B cell (primary cell): Measurements from ENCODE around the gene SYTL1. TPM values are rescaled to one million over a fixed set of nuclear protein-coding genes. Genes with fewer than 3 reads are reported as not detected.

Source experiments
- ATAC-seq: fragments of 200-7000 bp; cut with Tn5 transposase; one replicate; pipeline ENCODE4 v1.10.0; 2021; ENCODE audit warnings: low read depth, mild to moderate bottlenecking, moderate number of reproducible peaks, moderate library complexity
- CTCF ChIA-PET: fragments of 350-600 bp; sonication (Branson Sonifier 250); formaldehyde crosslinking; loops from one replicate; lab custom pipeline; 2021; ENCODE audit warnings: antibody characterized with exemption, inconsistent platforms; lab: Charles Lee
- POLR2A ChIA-PET: fragments of 350-600 bp; sonication (Branson Sonifier 250); formaldehyde crosslinking; loops from one replicate; lab custom pipeline; 2021; ENCODE audit warnings: antibody characterized with exemption; lab: Charles Lee
- DNase-seq: peaks from one replicate; pipeline ENCODE4 v3.0.0; 2013
- H2AFZ ChIP-seq: 2 replicates; pipeline ENCODE4 v1.6.1; 2012; ENCODE audit warnings: mild to moderate bottlenecking, low read depth, low read length; ENCODE audit not compliant: insufficient read depth, poor library complexity, severe bottlenecking
- H3K27ac ChIP-seq, 2 donors: 1 replicate in 1 of 2; 2 replicates in 1 of 2; pipeline ENCODE4 v1.5.1; 2012 to 2013; ENCODE audit warnings: low read length in 2 of 2, mild to moderate bottlenecking in 2 of 2, moderate library complexity in 1 of 2
- H3K27me3 ChIP-seq, 4 experiments: fragments of 200-600 bp in 1 of 4; sonication (generic) in 1 of 4; replicated peaks in 1 of 4; 1 replicate in 2 of 4; 2 replicates in 2 of 4; pipeline versions ENCODE4 v1.6.1 to v1.7.0; 2013 to 2016; ENCODE audit warnings: low read length in 3 of 4, mild to moderate bottlenecking in 2 of 4, mixed read lengths in 1 of 4, moderate library complexity in 1 of 4; ENCODE audit not compliant: insufficient read depth in 4 of 4, control insufficient read depth in 3 of 4; ENCODE audit errors: control extremely low read depth in 1 of 4
- H3K36me3 ChIP-seq, 2 experiments: replicated peaks in 1 of 2; 1 replicate in 1 of 2; 2 replicates in 1 of 2; pipeline versions ENCODE4 v1.6.1 to v1.7.1; 2013; ENCODE audit warnings: low read length in 1 of 2; ENCODE audit not compliant: insufficient read depth in 2 of 2, control insufficient read depth in 1 of 2; ENCODE audit errors: control extremely low read depth in 1 of 2, extremely low read depth in 1 of 2
- H3K4me1 ChIP-seq, 2 donors: fragments of 200-600 bp in 1 of 2; sonication (generic) in 1 of 2; 1 replicate in 1 of 2; 2 replicates in 1 of 2; pipeline versions ENCODE4 v1.5.1 to v1.6.1; 2013 to 2017; ENCODE audit warnings: low read length in 2 of 2; ENCODE audit not compliant: control insufficient read depth in 2 of 2, insufficient read depth in 2 of 2
- H3K4me2 ChIP-seq: replicated peaks from 2 replicates; pipeline ENCODE3; 2012; ENCODE audit warnings: mild to moderate bottlenecking, low read depth, low read length; ENCODE audit not compliant: poor library complexity, severe bottlenecking
- H3K4me3 ChIP-seq, 5 experiments: fragments of 200-600 bp in 1 of 5; sonication (generic) in 1 of 5; 1 replicate in 3 of 5; 2 replicates in 2 of 5; pipeline versions ENCODE4 v1.5.1 to v1.7.0; 2011 to 2016; ENCODE audit warnings: low read length in 4 of 5, mild to moderate bottlenecking in 4 of 5, low read depth in 2 of 5, control low read depth in 1 of 5, moderate library complexity in 1 of 5; ENCODE audit not compliant: insufficient read depth in 1 of 5; ENCODE audit errors: control extremely low read depth in 1 of 5, extremely low read depth in 1 of 5
- H3K79me2 ChIP-seq: fragments of 200-600 bp; sonication (generic); one replicate; pipeline ENCODE4 v1.6.0; 2016; ENCODE audit warnings: low read length; ENCODE audit not compliant: control insufficient read depth, insufficient read depth
- H3K9ac ChIP-seq: fragments of 200-600 bp; sonication (generic); 2 replicates; pipeline ENCODE4 v1.6.1; 2017; ENCODE audit warnings: mild to moderate bottlenecking, low read length, moderate library complexity
- H3K9me3 ChIP-seq, 3 donors: one replicate each; pipeline versions ENCODE4 v1.6.1 to v1.7.1; 2013; ENCODE audit warnings: low read length in 2 of 3; ENCODE audit not compliant: control insufficient read depth in 2 of 3, insufficient read depth in 1 of 3; ENCODE audit errors: control extremely low read depth in 1 of 3
- H4K20me1 ChIP-seq: 2 replicates; pipeline ENCODE4 v1.6.0; 2012; ENCODE audit warnings: mild to moderate bottlenecking, low read length; ENCODE audit not compliant: insufficient read depth, control insufficient read depth, poor library complexity, severe bottlenecking
- H3K27ac Mint-ChIP-seq: one replicate; pipeline ENCODE4 v1.8.0; 2021; ENCODE audit warnings: mixed read lengths
- H3K27me3 Mint-ChIP-seq: one replicate; pipeline ENCODE4 v1.8.0; 2021; ENCODE audit warnings: mixed read lengths
- H3K4me1 Mint-ChIP-seq: one replicate; pipeline ENCODE4 v1.8.0; 2021; ENCODE audit warnings: mixed read lengths
- H3K4me3 Mint-ChIP-seq: one replicate; pipeline ENCODE4 v1.8.0; 2021; ENCODE audit warnings: mixed read lengths
- H3K9me3 Mint-ChIP-seq: one replicate; pipeline ENCODE4 v1.8.0; 2022; ENCODE audit warnings: mixed read lengths; ENCODE audit not compliant: insufficient read depth
- EZH2 ChIP-seq: IDR thresholded peaks from 2 replicates; pipeline ENCODE4 v1.6.1; 2012; ENCODE audit warnings: borderline replicate concordance, low read depth, mild to moderate bottlenecking, moderate library complexity, low read length; ENCODE audit not compliant: insufficient read depth, poor library complexity, severe bottlenecking
- WGBS: methylation state at CpG from one replicate; pipeline ENCODE4 v1.1.5; 2013; ENCODE audit warnings: missing lambda C conversion rate; ENCODE audit not compliant: insufficient coverage; 5-methylcytosine and 5-hydroxymethylcytosine counted together
- intact Hi-C: fragments of 100-400 bp; cut with micrococcal nuclease; formaldehyde crosslinking; loops from one replicate; pipeline ENCODE4 v1.10.0; 2022
- polyA plus RNA-seq: library from polyadenylated mRNA; depleted of rRNA; stranded (reverse); fragments of >200 nt; gene quantifications from 2 replicates; pipeline ENCODE4 v1.2.3, GENCODE V29; 2012
- total RNA-seq, 2 donors: library from RNA; stranded (reverse); fragments of 120-200 nt in 1 of 2; gene quantifications; 1 replicate in 1 of 2; 2 replicates in 1 of 2; pipeline versions ENCODE4 v1.2.3 to v1.2.4, GENCODE V29; 2013 to 2022
- TF ChIP-seq, protein P1 (sequence below): fragments of 200-600 bp; IDR thresholded peaks from one replicate; pipeline ENCODE4 v1.8.0; 2022; ENCODE audit warnings: antibody characterized with exemption, mild to moderate bottlenecking

Gene SYTL1
- total and polyA plus RNA-seq, 2 donors (not counting 1 experiment from before 2014, with no cell fraction given) = 159 to 444 TPM

DNA sequence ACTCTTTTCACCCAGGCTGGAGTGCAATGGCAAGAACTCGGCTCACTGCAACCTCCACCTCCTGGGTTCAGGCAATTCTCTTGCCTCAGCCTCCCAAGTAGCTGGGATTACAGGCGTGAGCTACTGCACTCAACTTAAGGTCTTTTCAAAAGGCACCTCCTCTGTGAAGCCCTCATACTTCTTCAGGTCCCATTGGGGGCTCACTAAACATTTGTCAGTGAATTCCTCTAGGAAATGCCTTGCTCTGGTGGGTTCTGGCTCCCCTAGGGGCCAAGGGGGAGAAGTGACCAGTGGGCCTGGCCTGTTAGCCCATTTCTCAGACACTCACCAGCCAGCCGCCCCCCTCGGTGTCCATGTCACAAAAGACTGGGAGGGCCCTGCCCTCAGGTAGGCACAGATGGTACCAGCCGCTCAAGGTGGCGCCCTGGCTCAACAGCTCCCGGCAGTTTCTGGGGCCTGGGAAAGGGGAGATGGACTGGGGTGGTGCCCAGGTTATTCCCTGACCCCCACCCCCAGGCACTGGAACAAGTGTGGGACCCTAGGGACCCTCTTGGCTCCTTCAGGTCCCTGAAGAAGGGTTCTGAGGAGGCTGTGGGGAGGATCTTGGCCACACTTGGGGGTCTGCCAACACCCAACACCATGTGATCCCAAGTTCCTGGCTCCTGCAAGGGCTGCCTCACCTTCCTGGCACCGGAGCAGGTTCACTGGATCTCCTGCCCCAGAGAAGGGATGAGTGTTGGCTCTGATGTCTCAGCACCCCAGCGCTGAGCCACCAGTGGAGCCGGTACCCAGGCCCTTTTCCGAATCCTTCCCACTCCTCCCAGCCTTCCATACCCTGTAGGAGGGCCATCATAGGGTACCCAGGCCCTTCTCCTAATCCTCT, 31.2 kb downstream of the SYTL1 start:
- Histone ChIP-seq H3K36me3 (no peaks in the 10 kb centered on the region), H3K9ac (no peak overlapping the region), H3K27me3 (no peaks in the 10 kb centered on the region), H3K4me1 (peaks cover 23 to 47% of the 10 kb centered on the region in 2 donors), H3K4me3 (no peak overlapping the region), H2AFZ (no peak overlapping the region), H3K79me2 (no peaks in the 10 kb centered on the region), H3K9me3 (no peaks in the 10 kb centered on the region), H4K20me1 (no peaks in the 10 kb centered on the region), H3K4me2 (no peak overlapping the region), H3K27ac (no peak overlapping the region)
- TF ChIP-seq, protein P1, sequence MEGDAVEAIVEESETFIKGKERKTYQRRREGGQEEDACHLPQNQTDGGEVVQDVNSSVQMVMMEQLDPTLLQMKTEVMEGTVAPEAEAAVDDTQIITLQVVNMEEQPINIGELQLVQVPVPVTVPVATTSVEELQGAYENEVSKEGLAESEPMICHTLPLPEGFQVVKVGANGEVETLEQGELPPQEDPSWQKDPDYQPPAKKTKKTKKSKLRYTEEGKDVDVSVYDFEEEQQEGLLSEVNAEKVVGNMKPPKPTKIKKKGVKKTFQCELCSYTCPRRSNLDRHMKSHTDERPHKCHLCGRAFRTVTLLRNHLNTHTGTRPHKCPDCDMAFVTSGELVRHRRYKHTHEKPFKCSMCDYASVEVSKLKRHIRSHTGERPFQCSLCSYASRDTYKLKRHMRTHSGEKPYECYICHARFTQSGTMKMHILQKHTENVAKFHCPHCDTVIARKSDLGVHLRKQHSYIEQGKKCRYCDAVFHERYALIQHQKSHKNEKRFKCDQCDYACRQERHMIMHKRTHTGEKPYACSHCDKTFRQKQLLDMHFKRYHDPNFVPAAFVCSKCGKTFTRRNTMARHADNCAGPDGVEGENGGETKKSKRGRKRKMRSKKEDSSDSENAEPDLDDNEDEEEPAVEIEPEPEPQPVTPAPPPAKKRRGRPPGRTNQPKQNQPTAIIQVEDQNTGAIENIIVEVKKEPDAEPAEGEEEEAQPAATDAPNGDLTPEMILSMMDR = no peak
- no peak for TF ChIP-seq EZH2
- ATAC-seq (no peak), DNase-seq (no peak)
- 95% methylated on average over 10 of the region's 11 CpGs for WGBS
- ChIA-PET POLR2A (interaction anchor here (0.6 kb wide), 1 partner anchor 252 kb away, joined by 3 read pairs; no protein-coding TSS in a partner anchor), CTCF (interaction anchor here (0.8 to 8.5 kb wide), 3 partner anchors 16 to 93 kb away, joined by 3 to 74 read pairs (median 8); no protein-coding TSS in a partner anchor)
- intact Hi-C loops = no loop called here
- no peak overlapping the region for H3K4me3 Mint-ChIP-seq
- peaks cover 38% of the 10 kb centered on the region for H3K4me1 Mint-ChIP-seq
- H3K9me3 Mint-ChIP-seq = no peaks in the 10 kb centered on the region
- no peaks in the 10 kb centered on the region for H3K27me3 Mint-ChIP-seq
- no peak overlapping the region for H3K27ac Mint-ChIP-seq
